Measurements from ENCODE around the gene CUBN.

DNA sequence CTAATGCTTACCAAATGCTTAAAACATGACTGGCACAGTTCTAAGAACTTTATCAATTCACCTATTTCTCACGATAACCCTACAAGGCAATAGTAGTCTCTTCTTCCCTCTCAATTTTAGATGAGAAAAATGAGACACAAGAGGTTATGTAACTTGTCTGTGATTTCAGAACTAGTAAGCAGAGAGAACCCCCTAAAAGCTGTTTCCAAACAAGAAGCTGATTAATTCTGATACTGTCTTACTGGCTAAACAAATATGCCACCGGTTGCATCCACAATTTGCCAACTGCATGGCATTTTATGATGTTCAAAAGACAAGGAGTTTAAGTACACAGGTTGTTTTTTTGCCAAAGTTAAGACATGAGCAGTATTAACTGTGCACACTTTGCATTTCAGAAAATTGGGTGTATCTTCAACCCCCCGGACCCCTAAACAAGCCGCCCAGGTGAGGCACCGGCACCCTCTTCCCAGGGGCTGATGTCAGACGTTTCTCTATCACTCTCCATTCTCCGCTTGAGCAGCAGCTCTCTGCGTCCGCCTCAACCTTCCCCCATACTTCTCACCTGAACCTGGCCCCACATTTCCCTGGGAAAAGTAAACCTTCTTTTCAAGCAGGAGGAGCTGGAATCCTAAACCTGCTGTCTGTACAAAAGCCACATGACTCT is 334.1 kb downstream of the CUBN start:
- TF ChIP-seq, protein P1, sequence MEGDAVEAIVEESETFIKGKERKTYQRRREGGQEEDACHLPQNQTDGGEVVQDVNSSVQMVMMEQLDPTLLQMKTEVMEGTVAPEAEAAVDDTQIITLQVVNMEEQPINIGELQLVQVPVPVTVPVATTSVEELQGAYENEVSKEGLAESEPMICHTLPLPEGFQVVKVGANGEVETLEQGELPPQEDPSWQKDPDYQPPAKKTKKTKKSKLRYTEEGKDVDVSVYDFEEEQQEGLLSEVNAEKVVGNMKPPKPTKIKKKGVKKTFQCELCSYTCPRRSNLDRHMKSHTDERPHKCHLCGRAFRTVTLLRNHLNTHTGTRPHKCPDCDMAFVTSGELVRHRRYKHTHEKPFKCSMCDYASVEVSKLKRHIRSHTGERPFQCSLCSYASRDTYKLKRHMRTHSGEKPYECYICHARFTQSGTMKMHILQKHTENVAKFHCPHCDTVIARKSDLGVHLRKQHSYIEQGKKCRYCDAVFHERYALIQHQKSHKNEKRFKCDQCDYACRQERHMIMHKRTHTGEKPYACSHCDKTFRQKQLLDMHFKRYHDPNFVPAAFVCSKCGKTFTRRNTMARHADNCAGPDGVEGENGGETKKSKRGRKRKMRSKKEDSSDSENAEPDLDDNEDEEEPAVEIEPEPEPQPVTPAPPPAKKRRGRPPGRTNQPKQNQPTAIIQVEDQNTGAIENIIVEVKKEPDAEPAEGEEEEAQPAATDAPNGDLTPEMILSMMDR (IDR thresholded peaks at IDR 0.05 in 4 of 5, conservative IDR thresholded peaks at IDR 0.05 in 1 of 5), result no peak
- no peak for TF ChIP-seq POLR2A (IDR thresholded peaks at IDR 0.05)

Measured in gastrocnemius medialis (tissue), 4 donors.